ENCODE measurements around the gene LAMA3. TPM values are rescaled to one million over a fixed set of nuclear protein-coding genes. Genes with fewer than 3 reads are reported as not detected.

Gene LAMA3
- total and polyA plus RNA-seq, 2 experiments from 2014 or later = 3.9 to 4.9 TPM

DNA sequence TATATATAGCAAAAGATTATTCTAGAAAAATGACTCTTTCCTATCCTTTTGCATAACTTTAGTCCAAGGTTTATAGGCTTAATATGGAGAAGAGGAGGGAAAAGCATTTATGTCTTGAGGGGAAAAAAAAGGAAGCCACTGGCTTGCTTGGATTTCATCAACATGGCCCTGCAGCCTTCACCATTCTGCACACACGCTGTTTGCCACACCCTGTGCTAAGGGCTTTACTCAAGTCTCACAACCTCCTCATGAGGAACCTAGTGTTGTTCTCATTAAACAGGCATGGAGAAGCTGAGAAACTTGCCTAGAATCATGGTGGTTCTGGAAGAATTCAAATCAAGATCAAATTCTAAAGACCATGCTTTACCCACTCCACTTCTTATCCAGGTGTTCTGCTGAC, 208.0 kb downstream of the LAMA3 start (continued):
- TF ChIP-seq, protein P1, sequence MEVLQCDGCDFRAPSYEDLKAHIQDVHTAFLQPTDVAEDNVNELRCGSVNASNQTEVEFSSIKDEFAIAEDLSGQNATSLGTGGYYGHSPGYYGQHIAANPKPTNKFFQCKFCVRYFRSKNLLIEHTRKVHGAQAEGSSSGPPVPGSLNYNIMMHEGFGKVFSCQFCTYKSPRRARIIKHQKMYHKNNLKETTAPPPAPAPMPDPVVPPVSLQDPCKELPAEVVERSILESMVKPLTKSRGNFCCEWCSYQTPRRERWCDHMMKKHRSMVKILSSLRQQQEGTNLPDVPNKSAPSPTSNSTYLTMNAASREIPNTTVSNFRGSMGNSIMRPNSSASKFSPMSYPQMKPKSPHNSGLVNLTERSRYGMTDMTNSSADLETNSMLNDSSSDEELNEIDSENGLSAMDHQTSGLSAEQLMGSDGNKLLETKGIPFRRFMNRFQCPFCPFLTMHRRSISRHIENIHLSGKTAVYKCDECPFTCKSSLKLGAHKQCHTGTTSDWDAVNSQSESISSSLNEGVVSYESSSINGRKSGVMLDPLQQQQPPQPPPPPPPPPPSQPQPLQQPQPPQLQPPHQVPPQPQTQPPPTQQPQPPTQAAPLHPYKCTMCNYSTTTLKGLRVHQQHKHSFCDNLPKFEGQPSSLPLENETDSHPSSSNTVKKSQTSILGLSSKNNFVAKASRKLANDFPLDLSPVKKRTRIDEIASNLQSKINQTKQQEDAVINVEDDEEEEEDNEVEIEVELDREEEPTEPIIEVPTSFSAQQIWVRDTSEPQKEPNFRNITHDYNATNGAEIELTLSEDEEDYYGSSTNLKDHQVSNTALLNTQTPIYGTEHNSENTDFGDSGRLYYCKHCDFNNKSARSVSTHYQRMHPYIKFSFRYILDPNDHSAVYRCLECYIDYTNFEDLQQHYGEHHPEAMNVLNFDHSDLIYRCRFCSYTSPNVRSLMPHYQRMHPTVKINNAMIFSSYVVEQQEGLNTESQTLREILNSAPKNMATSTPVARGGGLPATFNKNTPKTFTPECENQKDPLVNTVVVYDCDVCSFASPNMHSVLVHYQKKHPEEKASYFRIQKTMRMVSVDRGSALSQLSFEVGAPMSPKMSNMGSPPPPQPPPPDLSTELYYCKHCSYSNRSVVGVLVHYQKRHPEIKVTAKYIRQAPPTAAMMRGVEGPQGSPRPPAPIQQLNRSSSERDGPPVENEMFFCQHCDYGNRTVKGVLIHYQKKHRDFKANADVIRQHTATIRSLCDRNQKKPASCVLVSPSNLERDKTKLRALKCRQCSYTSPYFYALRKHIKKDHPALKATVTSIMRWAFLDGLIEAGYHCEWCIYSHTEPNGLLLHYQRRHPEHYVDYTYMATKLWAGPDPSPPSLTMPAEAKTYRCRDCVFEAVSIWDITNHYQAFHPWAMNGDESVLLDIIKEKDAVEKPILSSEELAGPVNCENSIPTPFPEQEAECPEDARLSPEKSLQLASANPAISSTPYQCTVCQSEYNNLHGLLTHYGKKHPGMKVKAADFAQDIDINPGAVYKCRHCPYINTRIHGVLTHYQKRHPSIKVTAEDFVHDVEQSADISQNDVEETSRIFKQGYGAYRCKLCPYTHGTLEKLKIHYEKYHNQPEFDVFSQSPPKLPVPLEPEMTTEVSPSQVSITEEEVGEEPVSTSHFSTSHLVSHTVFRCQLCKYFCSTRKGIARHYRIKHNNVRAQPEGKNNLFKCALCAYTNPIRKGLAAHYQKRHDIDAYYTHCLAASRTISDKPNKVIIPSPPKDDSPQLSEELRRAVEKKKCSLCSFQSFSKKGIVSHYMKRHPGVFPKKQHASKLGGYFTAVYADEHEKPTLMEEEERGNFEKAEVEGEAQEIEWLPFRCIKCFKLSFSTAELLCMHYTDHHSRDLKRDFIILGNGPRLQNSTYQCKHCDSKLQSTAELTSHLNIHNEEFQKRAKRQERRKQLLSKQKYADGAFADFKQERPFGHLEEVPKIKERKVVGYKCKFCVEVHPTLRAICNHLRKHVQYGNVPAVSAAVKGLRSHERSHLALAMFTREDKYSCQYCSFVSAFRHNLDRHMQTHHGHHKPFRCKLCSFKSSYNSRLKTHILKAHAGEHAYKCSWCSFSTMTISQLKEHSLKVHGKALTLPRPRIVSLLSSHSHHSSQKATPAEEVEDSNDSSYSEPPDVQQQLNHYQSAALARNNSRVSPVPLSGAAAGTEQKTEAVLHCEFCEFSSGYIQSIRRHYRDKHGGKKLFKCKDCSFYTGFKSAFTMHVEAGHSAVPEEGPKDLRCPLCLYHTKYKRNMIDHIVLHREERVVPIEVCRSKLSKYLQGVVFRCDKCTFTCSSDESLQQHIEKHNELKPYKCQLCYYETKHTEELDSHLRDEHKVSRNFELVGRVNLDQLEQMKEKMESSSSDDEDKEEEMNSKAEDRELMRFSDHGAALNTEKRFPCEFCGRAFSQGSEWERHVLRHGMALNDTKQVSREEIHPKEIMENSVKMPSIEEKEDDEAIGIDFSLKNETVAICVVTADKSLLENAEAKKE (CRISPR knock-in tag; IDR thresholded peaks at IDR 0.05) = no peak
- TF ChIP-seq, protein P2, sequence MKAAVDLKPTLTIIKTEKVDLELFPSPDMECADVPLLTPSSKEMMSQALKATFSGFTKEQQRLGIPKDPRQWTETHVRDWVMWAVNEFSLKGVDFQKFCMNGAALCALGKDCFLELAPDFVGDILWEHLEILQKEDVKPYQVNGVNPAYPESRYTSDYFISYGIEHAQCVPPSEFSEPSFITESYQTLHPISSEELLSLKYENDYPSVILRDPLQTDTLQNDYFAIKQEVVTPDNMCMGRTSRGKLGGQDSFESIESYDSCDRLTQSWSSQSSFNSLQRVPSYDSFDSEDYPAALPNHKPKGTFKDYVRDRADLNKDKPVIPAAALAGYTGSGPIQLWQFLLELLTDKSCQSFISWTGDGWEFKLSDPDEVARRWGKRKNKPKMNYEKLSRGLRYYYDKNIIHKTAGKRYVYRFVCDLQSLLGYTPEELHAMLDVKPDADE (IDR thresholded peaks at IDR 0.05) = no peak
- TF ChIP-seq, protein P3, sequence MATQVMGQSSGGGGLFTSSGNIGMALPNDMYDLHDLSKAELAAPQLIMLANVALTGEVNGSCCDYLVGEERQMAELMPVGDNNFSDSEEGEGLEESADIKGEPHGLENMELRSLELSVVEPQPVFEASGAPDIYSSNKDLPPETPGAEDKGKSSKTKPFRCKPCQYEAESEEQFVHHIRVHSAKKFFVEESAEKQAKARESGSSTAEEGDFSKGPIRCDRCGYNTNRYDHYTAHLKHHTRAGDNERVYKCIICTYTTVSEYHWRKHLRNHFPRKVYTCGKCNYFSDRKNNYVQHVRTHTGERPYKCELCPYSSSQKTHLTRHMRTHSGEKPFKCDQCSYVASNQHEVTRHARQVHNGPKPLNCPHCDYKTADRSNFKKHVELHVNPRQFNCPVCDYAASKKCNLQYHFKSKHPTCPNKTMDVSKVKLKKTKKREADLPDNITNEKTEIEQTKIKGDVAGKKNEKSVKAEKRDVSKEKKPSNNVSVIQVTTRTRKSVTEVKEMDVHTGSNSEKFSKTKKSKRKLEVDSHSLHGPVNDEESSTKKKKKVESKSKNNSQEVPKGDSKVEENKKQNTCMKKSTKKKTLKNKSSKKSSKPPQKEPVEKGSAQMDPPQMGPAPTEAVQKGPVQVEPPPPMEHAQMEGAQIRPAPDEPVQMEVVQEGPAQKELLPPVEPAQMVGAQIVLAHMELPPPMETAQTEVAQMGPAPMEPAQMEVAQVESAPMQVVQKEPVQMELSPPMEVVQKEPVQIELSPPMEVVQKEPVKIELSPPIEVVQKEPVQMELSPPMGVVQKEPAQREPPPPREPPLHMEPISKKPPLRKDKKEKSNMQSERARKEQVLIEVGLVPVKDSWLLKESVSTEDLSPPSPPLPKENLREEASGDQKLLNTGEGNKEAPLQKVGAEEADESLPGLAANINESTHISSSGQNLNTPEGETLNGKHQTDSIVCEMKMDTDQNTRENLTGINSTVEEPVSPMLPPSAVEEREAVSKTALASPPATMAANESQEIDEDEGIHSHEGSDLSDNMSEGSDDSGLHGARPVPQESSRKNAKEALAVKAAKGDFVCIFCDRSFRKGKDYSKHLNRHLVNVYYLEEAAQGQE (IDR thresholded peaks at IDR 0.05; ENCODE audit: unreplicated experiment) = no peak
- TF ChIP-seq ZNF331 (CRISPR knock-in tag; IDR thresholded peaks at IDR 0.05; ENCODE audit: low read depth) = no peak
- no peak for TF ChIP-seq NANOG (IDR thresholded peaks at IDR 0.05; ENCODE audit: borderline replicate concordance)
- TF ChIP-seq JUNB (IDR thresholded peaks at IDR 0.05; ENCODE audit: unreplicated experiment) = no peak
